Peyer's patch (tissue), 4 donors: ENCODE results near the gene APPBP2. TPM values are rescaled to one million over a fixed set of nuclear protein-coding genes. Genes with fewer than 3 reads are reported as not detected.

Experiments used
- DNase-seq, 3 donors: peaks; one replicate each; pipeline ENCODE4 v3.0.0-alpha.2; 2017 to 2019
- H3K27ac ChIP-seq, 4 donors: fragments of 200-600 bp; sonication (generic); one replicate each; pipeline ENCODE4 v1.5.1; 2016 to 2019
- H3K27me3 ChIP-seq, 2 donors: fragments of 200-600 bp; sonication (generic); one replicate each; pipeline ENCODE4 v1.5.1; 2019
- H3K36me3 ChIP-seq, 3 donors: fragments of 200-600 bp; sonication (generic); one replicate each; pipeline ENCODE4 v1.5.1; 2016 to 2019
- H3K4me1 ChIP-seq, 4 donors: fragments of 200-600 bp; sonication (generic); one replicate each; pipeline ENCODE4 v1.5.1; 2016 to 2019
- H3K4me3 ChIP-seq, 4 donors: fragments of 200-600 bp; sonication (generic); 1 replicate in 3 of 4; 2 replicates in 1 of 4; pipeline ENCODE4 v1.5.1; 2016 to 2019; ENCODE audit warnings: mild to moderate bottlenecking in 1 of 4
- H3K9me3 ChIP-seq, 4 donors: fragments of 200-600 bp; sonication (generic); one replicate each; pipeline ENCODE4 v1.5.1; 2016 to 2019; ENCODE audit warnings: mild to moderate bottlenecking in 1 of 4
- POLR2A ChIP-seq, 2 donors: fragments of 450-650 bp; IDR thresholded peaks; one replicate each; pipeline ENCODE4 v1.5.1; 2017; ENCODE audit warnings: antibody characterized with exemption in 2 of 2, mild to moderate bottlenecking in 2 of 2, moderate library complexity in 2 of 2
- total RNA-seq, 4 donors: library from RNA; depleted of rRNA; stranded (reverse); fragments of >200 nt; gene quantifications; one replicate each; pipeline ENCODE4 v1.1.0, GENCODE V29; 2016
- TF ChIP-seq, protein P1 (sequence below), 6 experiments: fragments of 450-650 bp in 4 of 6; fragments of 200-600 bp in 2 of 6; sonication (generic) in 1 of 6; IDR thresholded peaks; one replicate each; pipeline ENCODE4 v1.5.1; 2017 to 2019; ENCODE audit warnings: antibody characterized with exemption in 6 of 6, mild to moderate bottlenecking in 3 of 6, moderate library complexity in 1 of 6

The APPBP2 gene
- total RNA-seq, 4 donors from 2014 or later, result 14.0 to 18.4 (median 15.4) TPM

GRCh38 chr17:60403523-60403810, 122.6 kb downstream of the APPBP2 start:
- H3K4me1 ChIP-seq, result no peaks in the 10 kb centered on the region
- TF ChIP-seq POLR2A (IDR thresholded peaks at IDR 0.05), result no peak
- no peaks in the 10 kb centered on the region for H3K27me3 ChIP-seq
- no peaks in the 10 kb centered on the region for H3K9me3 ChIP-seq
- no peak overlapping the region for H3K4me3 ChIP-seq
- no peaks in the 10 kb centered on the region for H3K36me3 ChIP-seq
- no peak for DNase-seq
- H3K27ac ChIP-seq, result no peak overlapping the region

DNA sequence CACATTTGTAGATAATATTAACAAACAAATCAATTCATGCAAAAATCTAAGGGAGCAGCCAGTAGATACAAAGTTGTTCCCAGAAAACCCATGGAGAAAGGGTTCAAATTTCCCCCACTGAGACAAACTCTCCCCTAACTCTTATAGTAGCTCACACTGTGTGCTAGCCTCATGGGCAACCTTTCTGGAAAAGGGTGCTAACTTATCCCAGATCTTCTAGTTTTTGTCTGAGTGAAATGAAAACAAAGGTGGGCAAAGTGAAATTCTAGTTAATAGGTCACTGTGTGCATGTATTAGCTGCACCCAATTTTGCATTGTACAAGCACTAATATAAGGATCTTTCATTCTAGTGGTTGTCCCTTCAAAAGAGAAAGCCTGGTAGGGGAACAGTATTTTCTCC, 124.2 kb downstream of the APPBP2 start:
- H3K4me1 ChIP-seq, result no peaks in the 10 kb centered on the region
- TF ChIP-seq, protein P1, sequence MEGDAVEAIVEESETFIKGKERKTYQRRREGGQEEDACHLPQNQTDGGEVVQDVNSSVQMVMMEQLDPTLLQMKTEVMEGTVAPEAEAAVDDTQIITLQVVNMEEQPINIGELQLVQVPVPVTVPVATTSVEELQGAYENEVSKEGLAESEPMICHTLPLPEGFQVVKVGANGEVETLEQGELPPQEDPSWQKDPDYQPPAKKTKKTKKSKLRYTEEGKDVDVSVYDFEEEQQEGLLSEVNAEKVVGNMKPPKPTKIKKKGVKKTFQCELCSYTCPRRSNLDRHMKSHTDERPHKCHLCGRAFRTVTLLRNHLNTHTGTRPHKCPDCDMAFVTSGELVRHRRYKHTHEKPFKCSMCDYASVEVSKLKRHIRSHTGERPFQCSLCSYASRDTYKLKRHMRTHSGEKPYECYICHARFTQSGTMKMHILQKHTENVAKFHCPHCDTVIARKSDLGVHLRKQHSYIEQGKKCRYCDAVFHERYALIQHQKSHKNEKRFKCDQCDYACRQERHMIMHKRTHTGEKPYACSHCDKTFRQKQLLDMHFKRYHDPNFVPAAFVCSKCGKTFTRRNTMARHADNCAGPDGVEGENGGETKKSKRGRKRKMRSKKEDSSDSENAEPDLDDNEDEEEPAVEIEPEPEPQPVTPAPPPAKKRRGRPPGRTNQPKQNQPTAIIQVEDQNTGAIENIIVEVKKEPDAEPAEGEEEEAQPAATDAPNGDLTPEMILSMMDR (IDR thresholded peaks at IDR 0.05), result no peak
- no peak for TF ChIP-seq POLR2A (IDR thresholded peaks at IDR 0.05)
- DNase-seq, result no peak
- H3K4me3 ChIP-seq, result no peak overlapping the region
- H3K27ac ChIP-seq, result no peak overlapping the region
- H3K36me3 ChIP-seq, result no peaks in the 10 kb centered on the region
- H3K9me3 ChIP-seq, result no peaks in the 10 kb centered on the region
- H3K27me3 ChIP-seq, result no peaks in the 10 kb centered on the region

DNA sequence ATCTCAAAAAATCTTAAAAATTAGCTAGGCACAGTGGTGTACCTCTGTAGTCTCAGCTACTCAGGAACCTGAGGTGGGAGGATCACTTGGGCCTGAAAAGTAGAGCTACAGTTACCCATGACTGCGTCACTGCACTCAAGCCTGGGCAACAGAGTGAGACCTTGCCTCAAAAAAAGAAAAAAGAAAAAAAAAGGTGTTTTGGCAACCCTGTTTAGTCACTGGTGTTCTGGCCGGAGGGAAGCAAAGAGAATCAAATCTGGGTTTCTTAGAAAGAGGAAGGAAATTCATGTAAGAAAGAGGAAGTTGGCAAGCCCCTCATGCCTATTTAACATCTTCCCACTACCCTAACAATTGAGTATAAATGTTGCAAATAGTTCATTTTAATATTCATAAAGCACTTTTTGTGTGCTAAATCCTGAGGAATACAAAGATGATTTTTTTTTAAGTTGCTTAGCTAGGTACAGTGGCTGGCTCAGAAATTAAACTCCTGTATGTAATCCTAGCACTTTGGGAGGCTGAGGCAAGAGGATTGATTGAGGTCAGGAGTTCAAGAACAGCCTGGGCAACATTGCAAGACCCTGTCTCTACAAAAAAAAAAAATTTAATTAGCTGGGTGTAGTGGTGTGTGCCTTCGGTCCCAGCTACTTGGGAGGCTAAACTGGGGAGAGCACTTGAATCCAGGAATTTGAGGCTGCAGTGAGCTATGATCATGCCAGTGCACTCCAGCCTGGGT, 127.6 kb downstream of the APPBP2 start:
- Histone ChIP-seq H3K4me3 (no peak overlapping the region), H3K9me3 (no peaks in the 10 kb centered on the region), H3K27me3 (no peaks in the 10 kb centered on the region), H3K36me3 (no peaks in the 10 kb centered on the region), H3K27ac (peak overlapping the region; percentile 14 to 58 (median 27)), H3K4me1 (no peaks in the 10 kb centered on the region)
- peak in 2 of 3 donors; percentile 70 for DNase-seq
- TF ChIP-seq, protein P1 (IDR thresholded peaks at IDR 0.05), result no peak
- TF ChIP-seq POLR2A (IDR thresholded peaks at IDR 0.05), result no peak

- H3K27ac ChIP-seq, result no peak overlapping the region
- no peaks in the 10 kb centered on the region for H3K9me3 ChIP-seq
- H3K4me1 ChIP-seq, result peaks cover 0 to 4% (median 0%) of the 10 kb centered on the region in 4 donors
- no peak overlapping the region for H3K4me3 ChIP-seq
- no peak for TF ChIP-seq POLR2A (IDR thresholded peaks at IDR 0.05)
- TF ChIP-seq, protein P1 (IDR thresholded peaks at IDR 0.05), result no peak
- no peaks in the 10 kb centered on the region for H3K27me3 ChIP-seq
- DNase-seq, result no peak
- no peaks in the 10 kb centered on the region for H3K36me3 ChIP-seq
Observed at GRCh38 chr17:60396412-60396811, 129.6 kb downstream of the APPBP2 start.

DNA sequence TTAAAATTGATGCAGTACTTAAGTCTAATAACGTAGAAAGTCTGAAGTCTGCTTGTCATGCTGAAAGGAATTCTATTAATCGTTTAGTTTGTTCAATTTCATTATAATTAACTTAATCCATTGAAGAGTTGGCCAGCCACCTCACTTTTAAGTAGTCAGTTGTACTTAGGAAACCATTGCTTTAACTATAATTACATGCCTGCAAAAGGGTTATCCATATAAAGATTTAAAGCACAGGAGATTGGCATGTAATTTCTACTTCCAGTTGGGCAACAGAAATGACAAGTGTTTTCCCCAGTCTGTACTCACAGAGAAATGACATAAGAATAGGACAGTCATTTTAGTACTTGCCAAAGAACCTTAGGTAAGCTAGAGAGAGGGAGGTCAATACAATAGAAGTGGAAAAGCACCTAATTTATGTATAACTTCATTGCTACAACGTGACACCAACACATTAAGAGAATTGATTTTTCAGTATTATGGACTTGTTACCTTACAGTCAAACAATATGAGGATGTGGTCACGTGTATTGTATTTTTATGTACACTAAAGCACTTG, 130.5 kb downstream of the APPBP2 start:
- no peak for DNase-seq

More for the DNA sequence above, 130.5 kb downstream of the APPBP2 start:
- H3K27ac ChIP-seq, result no peak overlapping the region
- no peaks in the 10 kb centered on the region for H3K36me3 ChIP-seq
- H3K4me1 ChIP-seq, result peaks cover 0 to 9% (median 0%) of the 10 kb centered on the region in 4 donors
- no peaks in the 10 kb centered on the region for H3K9me3 ChIP-seq
- no peak overlapping the region for H3K4me3 ChIP-seq
- H3K27me3 ChIP-seq, result no peaks in the 10 kb centered on the region
- no peak for TF ChIP-seq POLR2A (IDR thresholded peaks at IDR 0.05)
- TF ChIP-seq, protein P1 (IDR thresholded peaks at IDR 0.05), result no peak
